Heart right ventricle (tissue), 16 donors: ENCODE results near the gene ZC2HC1C. TPM values are rescaled to one million over a fixed set of nuclear protein-coding genes. Genes with fewer than 3 reads are reported as not detected.

Experiments
- ATAC-seq, 8 donors: fragments of 200-7000 bp; cut with Tn5 transposase; one replicate each; pipeline ENCODE4 v1.9.1; 2020; ENCODE audit warnings: mild to moderate bottlenecking in 8 of 8, moderate library complexity in 8 of 8, moderate number of reproducible peaks in 1 of 8
- DNase-seq, 2 donors: peaks; one replicate each; pipeline ENCODE4 v3.0.0-alpha.2; 2020
- H3K27ac ChIP-seq, 10 donors: fragments of 200-600 bp; sonication (generic) in 2 of 10; one replicate each; pipeline versions ENCODE4 v1.5.0 to v1.8.0; 2020 to 2022; ENCODE audit warnings: mild to moderate bottlenecking in 3 of 10
- H3K27me3 ChIP-seq, 7 donors: fragments of 200-600 bp; one replicate each; pipeline ENCODE4 v1.8.0; 2021 to 2022; ENCODE audit warnings: mild to moderate bottlenecking in 2 of 7
- H3K36me3 ChIP-seq, 9 donors: fragments of 200-600 bp; sonication (generic) in 1 of 9; one replicate each; pipeline versions ENCODE4 v1.5.0 to v1.8.0; 2020 to 2022; ENCODE audit warnings: mild to moderate bottlenecking in 2 of 9
- H3K4me1 ChIP-seq, 9 donors: fragments of 200-600 bp; sonication (generic) in 1 of 9; one replicate each; pipeline versions ENCODE4 v1.5.0 to v1.8.0; 2020 to 2022; ENCODE audit warnings: mild to moderate bottlenecking in 4 of 9
- H3K4me3 ChIP-seq, 10 donors: fragments of 200-600 bp; sonication (generic) in 2 of 10; one replicate each; pipeline versions ENCODE4 v1.5.0 to v1.8.0; 2020 to 2022; ENCODE audit warnings: mild to moderate bottlenecking in 7 of 10, moderate library complexity in 2 of 10
- H3K9me3 ChIP-seq, 11 donors: fragments of 200-600 bp in 10 of 11; sonication (generic) in 2 of 11; one replicate each; pipeline versions ENCODE4 v1.5.0 to v1.8.0; 2013 to 2022; ENCODE audit warnings: mild to moderate bottlenecking in 2 of 11, control low read depth in 1 of 11, moderate library complexity in 1 of 11
- CTCF ChIP-seq, 9 donors: fragments of 200-600 bp; sonication (generic) in 2 of 9; IDR thresholded peaks; one replicate each; pipeline versions ENCODE4 v1.5.0 to v1.8.0; 2021 to 2022; ENCODE audit warnings: antibody characterized with exemption in 9 of 9, mild to moderate bottlenecking in 5 of 9, moderate library complexity in 1 of 9
- WGBS, 2 donors: extraction: QIAGEN DNeasy Blood & Tissue Kit; methylation state at CpG; one replicate each; pipeline ENCODE4 v1.1.7; 2013; ENCODE audit warnings: inconsistent platforms in 1 of 2; 5-methylcytosine and 5-hydroxymethylcytosine counted together
- intact Hi-C, 10 donors: fragments of 100-400 bp; cut with DNase I; formaldehyde crosslinking; loops; one replicate each; pipeline versions ENCODE4 v1.11.1 to v1.14.2; 2022
- polyA plus RNA-seq, 2 donors: library from polyadenylated mRNA; stranded (reverse); fragments of 200-250 nt; gene quantifications; one replicate each; pipeline ENCODE4 v1.2.3, GENCODE V29; 2013
- total RNA-seq, 10 donors: library from RNA; stranded (reverse); fragmentation: NEBNext Ultra II Directional in 3 of 10; extraction: Animal tissue kit (Norgen Biotek cat#: 25700) in 3 of 10; gene quantifications; one replicate each; pipeline versions ENCODE4 v1.2.1 to v1.2.4, GENCODE V29; 2021 to 2023
- donor health status: Arrhythmogenic right ventricular cardiomyopathy.
- donor health status: ischemic (EF 13 %, LVEDD 7.1; RV severe dilation, severe dysfunction).
- donor health status: healthy with polysubstance abuse.
- donor health status: DM: no; HTN: yes; CAD: no.
- donor health status: DM: no; HTN: no; CAD: no.
- donor health status: ischemic (EF 25% LVEDD 6.9; RV normal size, moderate dysfunction).
- donor health status: ischemic (EF 25% LVEDD 5.7; RV mildly dilated, moderate dysfunction).
- donor health status: healthy.
- donor health status: DM: yes; HTN: yes; CAD: no.
- donor health status: Ischemic cardiomyopathy.
- donor health status: ischemic (EF 35%, LVEDD 5.7; RV mildly dilated, moderate dysfunction).
- donor health status: nonischemic (EF 11% LVEDD 7.7; RV severe dilation, severe dysfunction).
- donor health status: DM: yes; HTN: yes; CAD: no.
- donor health status: PGD.
- donor health status: ischemic (EF 29% LVEDD 5.4; RV normal size, mild dysfunction).
- donor health status: nonischemic (EF 23%, LVEDD 6.1; RV moderate dilation, normal function).

Gene ZC2HC1C
- total and polyA plus RNA-seq, 12 donors: 3.7 to 14.6 (median 8.9) TPM

- H3K36me3 ChIP-seq: peaks cover 0 to 7% (median 0%) of the 10 kb centered on the region in 9 donors
- ATAC-seq (peak; percentile 89 to 97 (median 95)), DNase-seq (peak; percentile 81 to 89)
- intact Hi-C loops: loop anchor here in 2 of 10 donors (2.0 to 10.0 kb wide), 2 partner anchors 18 to 46 kb away; partner anchors contain the start of genes EIF2B2 (in 1 of the 2) and ZC2HC1C (in 1 of the 2)
- H3K4me1 ChIP-seq: peaks cover 0 to 36% (median 21%) of the 10 kb centered on the region in 9 donors
- 0 to 1% methylated on average over 57 to 59 of the region's 59 CpGs for WGBS, 2 donors
- H3K27me3 ChIP-seq: no peaks in the 10 kb centered on the region
- no peaks in the 10 kb centered on the region for H3K9me3 ChIP-seq
- peak within 1 kb of the TSS; percentile 47 to 74 (median 66) for H3K4me3 ChIP-seq
- peak within 1 kb of the TSS; percentile 80 to 93 (median 90) for H3K27ac ChIP-seq
- peak in 3 of 9 donors; percentile 13 to 21 (median 14) for TF ChIP-seq CTCF (IDR thresholded peaks at IDR 0.05)
Observed at GRCh38 chr14:75050852-75051555, 18.4 kb upstream of the ZC2HC1C start, which contains the start of gene MLH3. TSS of gene MLH3 (minus strand) at chr14:75051467. CDS start at chr14:75049655, 1,812 bp downstream.

- WGBS, 2 donors: 30 to 31% methylated on average over 5 of the region's 5 CpGs
- DNase-seq: no peak
Observed at GRCh38 chr14:75051556-75051899, 17.9 kb upstream of the ZC2HC1C start.

GRCh38 chr14:75053396-75054291, 15.8 kb upstream of the ZC2HC1C start:
- Histone ChIP-seq H3K4me3 (no peak overlapping the region), H3K36me3 (peaks cover 0 to 7% (median 0%) of the 10 kb centered on the region in 9 donors), H3K27me3 (no peaks in the 10 kb centered on the region), H3K9me3 (no peaks in the 10 kb centered on the region), H3K4me1 (peaks cover 0 to 23% (median 18%) of the 10 kb centered on the region in 9 donors), H3K27ac (no peak overlapping the region)
- ATAC-seq (no peak), DNase-seq (no peak)
- no peak for TF ChIP-seq CTCF (IDR thresholded peaks at IDR 0.05)
- WGBS, 2 donors: 67 to 68% methylated on average over 5 of the region's 5 CpGs
- intact Hi-C loops: loop anchor here in 1 of 10 donors (10.0 kb wide), 1 partner anchor 49 kb away; the partner anchor contains the start of gene EIF2B2

More at GRCh38 chr14:75051556-75051899, 17.9 kb upstream of the ZC2HC1C start:
- Histone ChIP-seq H3K9me3 (no peaks in the 10 kb centered on the region), H3K36me3 (peaks cover 0 to 7% (median 0%) of the 10 kb centered on the region in 9 donors), H3K27me3 (no peaks in the 10 kb centered on the region), H3K27ac (peak overlapping the region in 9 of 10 donors; percentile 87 to 93 (median 91)), H3K4me3 (peak overlapping the region; percentile 47 to 74 (median 66)), H3K4me1 (peaks cover 0 to 31% (median 18%) of the 10 kb centered on the region in 9 donors)
- peak in 1 of 8 donors; percentile 3 for ATAC-seq
- no peak for TF ChIP-seq CTCF (IDR thresholded peaks at IDR 0.05)
- intact Hi-C loops: loop anchor here in 2 of 10 donors (2.0 to 10.0 kb wide), 2 partner anchors 17 to 47 kb away; partner anchors contain the start of genes EIF2B2 (in 1 of the 2) and ZC2HC1C (in 1 of the 2)

- H3K4me1 ChIP-seq: peaks cover 0 to 21% (median 14%) of the 10 kb centered on the region in 9 donors
- DNase-seq: no peak
- peaks cover 0 to 3% (median 0%) of the 10 kb centered on the region in 9 donors for H3K36me3 ChIP-seq
- H3K4me3 ChIP-seq: no peak overlapping the region
- H3K27me3 ChIP-seq: no peaks in the 10 kb centered on the region
- no peak overlapping the region for H3K27ac ChIP-seq
- ATAC-seq: no peak
- no peak for TF ChIP-seq CTCF (IDR thresholded peaks at IDR 0.05)
- H3K9me3 ChIP-seq: no peaks in the 10 kb centered on the region
- WGBS, 2 donors: 61 to 74% methylated on average over 1 of the region's 1 CpG
- intact Hi-C loops: loop anchor here in 1 of 10 donors (10.0 kb wide), 1 partner anchor 50 kb away; the partner anchor contains the start of gene EIF2B2
Observed at GRCh38 chr14:75054421-75054820, 15.0 kb upstream of the ZC2HC1C start.
